ENCODE data around the gene INPP5B.

The INPP5B gene

DNA sequence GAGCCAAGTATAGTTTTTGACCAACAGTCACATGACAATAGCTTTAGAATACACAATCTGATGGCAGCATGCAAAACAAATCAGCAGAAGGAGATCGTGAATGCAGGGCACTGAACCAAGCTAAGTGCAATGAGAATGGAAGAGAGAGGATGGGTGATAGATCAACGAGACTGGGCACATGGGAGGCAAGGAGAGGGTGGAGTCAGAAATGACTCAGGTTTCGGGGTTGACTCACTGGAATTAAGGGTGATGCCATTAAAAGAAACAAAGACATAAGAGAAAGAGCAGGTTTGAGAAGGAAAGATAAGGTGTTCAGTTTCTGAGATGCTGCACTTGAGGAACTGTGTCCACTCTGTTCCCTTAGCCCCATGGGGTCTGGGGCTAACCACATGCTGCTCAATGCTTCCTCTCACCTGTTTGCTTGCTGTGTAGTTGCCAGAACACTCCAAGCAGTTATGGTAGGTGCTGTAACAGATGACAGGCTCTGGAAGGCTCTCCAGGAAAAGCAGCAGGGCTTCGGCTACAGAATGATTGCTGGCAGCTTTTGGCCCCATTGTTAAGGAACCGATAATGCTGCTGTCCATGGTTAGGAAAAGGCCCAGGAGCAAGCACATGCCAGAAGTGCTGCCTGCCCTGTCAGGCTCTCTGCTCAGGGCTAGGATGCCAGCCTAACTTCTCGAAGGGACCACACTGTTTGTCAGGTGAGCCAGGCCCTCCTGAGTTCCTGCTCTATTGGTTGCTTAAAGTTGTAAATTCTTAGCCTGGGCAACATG lies 81.3 kb downstream of the INPP5B start:
- DNase-seq = no peak

DNA sequence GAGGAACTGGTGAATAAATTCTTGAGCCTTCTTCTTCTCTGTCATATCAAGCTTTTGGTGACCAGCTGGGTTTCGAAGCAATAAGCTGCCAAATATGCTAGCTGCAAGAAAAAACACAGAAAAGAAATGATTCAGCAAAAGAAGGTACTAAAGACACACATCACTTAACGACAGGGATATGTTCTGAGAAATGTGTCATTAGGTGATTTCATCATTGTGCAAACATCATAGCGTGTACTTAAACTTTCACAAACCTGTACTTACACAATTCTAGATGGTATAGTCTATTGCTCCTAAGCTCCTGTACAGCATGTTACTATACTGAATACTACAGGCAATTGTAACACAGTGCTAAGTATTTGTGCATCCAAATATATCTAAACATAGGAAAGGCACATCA lies 84.5 kb downstream of the INPP5B start:
- DNase-seq = no peak

DNA sequence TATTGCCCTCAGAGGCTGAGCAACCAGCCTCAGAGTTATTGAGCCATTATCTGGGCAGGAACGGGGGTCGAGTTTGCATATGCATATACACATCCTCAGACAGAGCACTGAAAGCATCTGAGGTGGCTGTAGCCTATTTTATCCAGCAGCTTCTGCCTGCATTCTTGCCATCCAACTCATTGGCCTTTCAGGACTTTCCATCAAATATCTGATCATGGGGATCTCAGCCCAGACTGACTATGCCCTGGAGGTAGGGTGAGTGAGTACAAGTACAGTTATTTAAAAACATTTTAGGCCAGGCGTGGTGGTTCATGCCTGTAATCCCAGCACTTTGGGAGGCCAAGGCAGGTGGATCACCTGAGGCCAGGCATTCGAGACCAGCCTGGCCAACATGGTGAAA lies 85.7 kb downstream of the INPP5B start:
- DNase-seq = no peak

DNA sequence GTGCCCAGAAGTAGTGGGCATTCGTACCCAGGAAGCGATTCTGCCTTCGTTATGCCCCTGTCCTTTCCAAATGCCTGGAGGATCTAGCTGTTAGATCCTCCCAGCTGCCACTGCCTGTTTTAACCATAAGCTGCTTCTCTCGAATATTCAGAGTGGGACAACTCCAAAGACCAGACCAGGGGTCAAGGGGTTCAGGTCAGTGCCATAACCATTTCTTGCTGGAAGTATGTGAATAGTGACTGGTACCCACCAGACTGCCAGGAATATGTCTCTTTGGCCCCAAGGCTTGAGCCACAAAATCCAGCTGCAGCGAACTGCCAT lies 86.5 kb downstream of the INPP5B start:
- DNase-seq = no peak

DNA sequence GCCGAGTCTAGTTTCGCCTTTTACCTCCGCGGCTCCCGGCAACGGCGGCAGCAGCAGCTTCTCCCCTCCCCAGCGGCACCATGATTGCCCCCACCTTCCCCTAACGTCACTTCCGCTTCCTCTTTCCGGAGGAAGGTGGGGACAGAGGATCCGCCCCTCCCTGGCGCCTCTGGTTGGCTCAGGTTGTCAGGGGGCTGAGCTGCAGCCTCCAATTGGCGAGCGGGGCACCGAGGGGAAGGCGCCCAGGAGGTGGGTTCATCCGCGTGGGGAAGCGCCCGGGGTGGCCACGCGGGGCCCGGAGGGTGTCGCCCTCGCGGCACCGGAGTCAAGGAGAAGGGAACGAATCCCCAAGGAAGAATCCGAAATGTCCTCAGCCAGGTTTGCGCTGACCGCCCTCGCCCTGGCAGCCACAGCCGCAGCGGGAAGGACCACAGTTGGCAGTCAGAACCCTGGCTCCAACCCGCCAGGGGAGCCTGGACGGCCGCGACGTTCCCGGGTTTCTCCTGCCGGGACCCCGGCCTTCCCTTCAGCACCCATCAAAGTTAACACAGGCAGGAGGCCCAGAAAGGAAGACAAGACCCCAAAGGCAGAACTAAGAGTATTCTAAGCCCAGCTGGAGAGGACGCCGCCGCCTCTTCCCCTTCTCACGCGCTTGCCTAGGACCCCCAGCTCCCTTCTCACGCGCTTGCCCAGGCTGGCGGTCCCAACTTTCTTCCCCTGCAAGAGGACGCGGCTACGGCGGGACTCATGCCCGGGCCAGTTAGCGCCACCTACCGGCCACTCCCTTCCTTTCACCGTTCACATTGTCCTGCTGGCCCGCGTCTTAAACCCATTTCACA lies 87.1 kb downstream of the INPP5B start, which contains the start of gene MTF1:
Gene MTF1, minus strand, starts transcription at position 86 of the 839 bp plus-strand sequence. CDS start 1,934 bp downstream, outside the sequence.
- DNase-seq = peak; percentile 97

DNA sequence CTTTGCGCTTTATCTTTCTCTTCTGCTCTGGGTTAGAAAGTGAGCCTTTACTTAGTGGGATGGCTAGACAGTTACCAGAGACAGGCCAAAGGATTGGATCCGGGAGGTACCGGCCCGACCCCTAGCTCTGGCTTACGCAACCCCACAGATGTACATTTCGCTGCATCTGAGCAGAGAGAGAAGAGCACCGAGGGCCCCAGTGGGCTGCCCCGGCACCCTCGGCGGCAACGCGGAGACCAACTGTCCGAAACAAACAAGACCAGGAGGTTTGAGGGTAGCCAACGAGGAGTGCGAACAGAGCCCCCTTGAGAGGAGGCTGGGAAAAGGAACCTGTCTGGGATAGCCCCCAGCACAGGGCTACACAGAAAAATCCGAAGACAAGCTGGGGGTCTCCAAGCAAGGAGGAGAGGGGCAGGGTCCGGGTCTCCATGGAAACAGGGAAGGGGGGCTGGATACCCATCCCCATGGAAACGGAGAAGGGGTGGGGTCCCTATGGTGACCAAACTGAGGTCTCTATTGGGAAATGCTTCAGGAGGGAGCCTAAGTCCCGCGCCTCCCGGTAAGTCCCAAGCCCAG lies 87.8 kb downstream of the INPP5B start:
- peak; percentile 17 to 34 for DNase-seq

DNA sequence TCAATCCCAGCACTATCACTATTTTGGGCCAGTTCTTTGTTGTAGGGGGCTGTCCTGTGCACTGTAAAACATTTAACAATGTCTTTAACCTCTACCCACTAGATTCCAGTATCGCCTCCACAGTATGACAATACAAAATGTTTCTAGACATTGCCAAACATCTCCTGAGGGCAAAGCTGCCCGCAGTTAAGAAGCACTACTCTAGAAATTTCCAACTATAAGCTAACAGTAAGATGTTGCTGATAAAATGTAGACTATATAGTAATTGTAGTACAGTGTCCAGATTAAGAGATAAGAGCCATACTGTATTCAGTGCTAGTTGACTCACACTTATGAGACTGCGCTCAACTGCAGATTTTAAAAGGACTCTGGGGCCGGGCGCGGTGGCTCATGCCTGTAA lies 92.4 kb downstream of the INPP5B start:
- no peak for DNase-seq

DNA sequence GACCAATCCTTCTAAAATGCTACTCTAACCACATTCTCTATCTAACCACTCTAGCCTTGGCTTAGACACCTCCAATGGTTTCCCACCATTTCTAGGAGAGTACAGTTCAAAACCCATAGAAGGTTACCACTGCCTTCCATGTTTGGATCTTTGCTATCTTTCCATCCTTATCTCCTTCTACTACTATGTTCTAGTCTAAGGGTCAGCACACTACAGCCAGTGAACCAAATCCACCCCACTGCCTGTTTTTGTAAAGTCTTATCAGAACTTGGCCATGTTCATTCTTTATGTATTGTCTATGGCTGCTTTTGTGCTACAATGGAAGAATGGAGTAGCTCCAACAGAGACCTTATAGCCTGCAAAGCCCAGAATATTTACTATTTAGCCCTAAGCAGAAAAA lies 93.7 kb downstream of the INPP5B start:
- DNase-seq = no peak

DNA sequence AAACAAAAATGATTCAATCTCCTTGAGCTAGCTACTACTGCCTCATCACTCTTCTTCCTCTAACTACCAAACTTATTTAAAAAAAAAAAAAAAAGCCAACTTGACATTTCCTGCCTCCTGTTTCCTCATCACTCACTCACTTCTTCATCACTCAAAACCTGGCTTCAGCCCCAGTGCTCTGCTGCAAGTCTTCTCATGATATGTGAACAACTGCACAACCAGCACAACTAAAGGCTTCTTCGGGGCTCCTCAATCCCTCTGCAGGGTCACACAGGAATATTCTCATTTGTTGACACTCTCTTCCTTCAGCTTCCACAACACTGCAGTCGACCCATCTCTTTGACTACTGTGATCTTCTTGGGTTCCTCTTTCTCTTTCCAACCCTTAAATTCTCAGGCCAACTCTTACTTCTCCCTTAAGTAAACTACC lies 95.1 kb downstream of the INPP5B start:
- DNase-seq = peak in 1 of 2 donors; percentile 4

DNA sequence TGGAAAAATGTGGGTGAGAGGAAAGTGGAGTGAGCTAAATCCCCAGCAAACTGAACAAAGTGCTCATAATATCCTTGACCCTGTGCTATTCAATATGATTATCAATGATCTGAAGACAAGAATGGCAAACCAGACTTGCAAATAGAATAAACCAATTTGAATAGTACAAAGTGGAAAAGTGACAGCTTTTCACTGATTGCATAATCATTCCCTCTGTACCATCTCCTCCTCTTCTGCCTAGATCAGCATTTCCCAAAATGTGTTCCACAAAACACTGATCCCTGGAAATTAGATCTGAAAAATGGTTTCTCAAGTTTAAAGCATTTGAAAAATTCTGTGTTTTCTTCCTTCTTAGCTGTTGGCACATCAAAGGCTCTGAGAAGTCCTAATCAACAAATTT lies 95.6 kb downstream of the INPP5B start:
- no peak for DNase-seq

DNA sequence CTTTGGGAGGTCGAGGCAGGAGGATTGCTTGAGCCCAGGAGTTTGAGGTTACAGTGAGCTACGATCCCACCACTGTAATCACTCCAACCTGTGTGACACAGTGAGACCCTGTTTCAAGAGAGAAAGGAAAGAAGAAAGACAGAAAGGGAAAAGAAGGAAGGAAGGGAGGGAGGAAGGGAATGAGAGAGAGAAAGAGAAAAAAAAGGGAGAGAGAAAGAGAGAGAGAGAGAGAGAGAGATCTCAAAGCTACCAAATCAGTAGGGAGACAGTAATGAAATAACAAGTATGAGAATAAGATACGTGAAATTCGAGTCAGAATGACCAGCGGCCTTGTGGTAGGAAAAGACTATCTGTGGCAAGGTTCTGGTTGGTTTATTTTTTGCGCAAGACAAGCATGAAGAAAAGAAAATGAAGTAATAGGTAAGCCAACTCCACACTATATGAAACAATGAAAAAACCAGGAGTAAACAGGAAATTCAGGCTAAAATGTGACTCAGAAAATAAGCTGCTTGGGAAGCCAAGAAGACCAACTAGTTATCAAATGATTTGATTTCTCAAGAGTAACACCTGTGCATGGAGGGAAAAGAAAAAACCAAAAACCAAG lies 96.4 kb downstream of the INPP5B start:
- no peak for DNase-seq

DNA sequence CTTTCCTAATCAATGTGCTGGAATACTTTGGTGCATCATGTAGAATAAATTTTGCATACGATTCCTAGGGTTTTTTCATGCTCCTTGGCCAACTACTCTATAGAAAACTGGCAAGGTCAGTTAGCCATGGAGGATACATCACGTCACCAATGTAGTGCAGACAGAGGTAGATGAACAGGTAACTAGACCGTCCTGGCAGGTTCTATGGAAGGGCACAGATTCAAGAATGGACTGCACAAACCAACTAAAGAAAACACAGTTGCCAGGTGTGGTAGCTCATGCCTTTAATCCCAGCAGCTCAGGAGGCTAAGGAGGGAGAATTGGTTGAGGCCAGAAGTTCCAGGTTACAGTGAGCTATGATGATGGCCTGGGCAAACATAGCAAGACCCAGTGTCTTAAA lies 97.4 kb downstream of the INPP5B start:
- no peak for DNase-seq

DNA sequence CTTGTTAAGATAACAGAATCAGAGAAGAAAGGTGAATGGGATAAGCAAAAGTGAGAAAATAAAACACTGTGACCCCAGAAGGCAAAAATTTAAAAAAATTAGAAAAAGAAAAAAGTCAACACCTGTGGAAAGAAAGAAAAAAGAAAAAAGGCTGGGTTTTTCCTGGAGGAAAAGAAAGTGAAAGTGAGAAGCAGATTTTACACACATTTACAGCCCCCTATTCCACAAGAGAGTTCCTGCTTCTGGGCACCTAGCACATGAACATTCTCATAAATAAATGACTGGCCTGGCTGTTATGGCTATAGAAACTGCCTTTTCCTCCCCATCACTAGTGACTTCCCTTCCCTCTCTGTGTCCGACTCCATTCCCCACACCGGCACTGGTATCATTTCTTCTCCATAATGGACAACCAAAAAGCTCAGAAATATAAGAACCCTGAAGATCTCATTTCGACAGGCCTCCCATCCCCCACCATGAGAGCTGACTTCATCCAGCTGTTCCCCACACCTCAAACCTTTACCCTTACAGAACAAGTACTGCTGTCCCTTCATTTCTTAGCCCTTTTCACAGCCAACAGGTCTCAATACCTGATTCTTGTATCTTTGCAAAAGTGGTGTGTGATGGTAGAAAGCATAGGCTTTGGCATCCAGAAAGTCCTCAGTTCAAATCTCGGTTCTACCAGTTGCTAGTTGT lies 100.1 kb downstream of the INPP5B start:
- no peak for DNase-seq

DNA sequence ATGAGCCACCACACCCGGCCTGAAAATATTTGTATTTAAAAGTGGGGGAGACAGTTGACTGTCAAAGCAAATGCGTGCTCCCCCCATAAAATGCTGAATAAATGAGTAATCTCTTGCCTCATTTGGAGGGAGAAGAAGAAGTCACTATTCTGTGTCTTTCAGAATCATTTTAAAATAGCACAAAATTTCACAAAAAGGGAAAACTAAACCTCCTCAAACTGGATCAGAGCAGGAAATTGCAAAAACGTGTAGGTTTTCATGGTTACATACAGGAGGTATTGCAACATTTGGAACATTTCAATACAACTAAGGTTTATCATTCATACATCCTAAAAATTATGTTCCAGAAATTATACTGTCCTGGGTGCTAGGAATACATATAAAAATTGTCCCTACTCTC lies 101.1 kb downstream of the INPP5B start:
- no peak for DNase-seq

DNA sequence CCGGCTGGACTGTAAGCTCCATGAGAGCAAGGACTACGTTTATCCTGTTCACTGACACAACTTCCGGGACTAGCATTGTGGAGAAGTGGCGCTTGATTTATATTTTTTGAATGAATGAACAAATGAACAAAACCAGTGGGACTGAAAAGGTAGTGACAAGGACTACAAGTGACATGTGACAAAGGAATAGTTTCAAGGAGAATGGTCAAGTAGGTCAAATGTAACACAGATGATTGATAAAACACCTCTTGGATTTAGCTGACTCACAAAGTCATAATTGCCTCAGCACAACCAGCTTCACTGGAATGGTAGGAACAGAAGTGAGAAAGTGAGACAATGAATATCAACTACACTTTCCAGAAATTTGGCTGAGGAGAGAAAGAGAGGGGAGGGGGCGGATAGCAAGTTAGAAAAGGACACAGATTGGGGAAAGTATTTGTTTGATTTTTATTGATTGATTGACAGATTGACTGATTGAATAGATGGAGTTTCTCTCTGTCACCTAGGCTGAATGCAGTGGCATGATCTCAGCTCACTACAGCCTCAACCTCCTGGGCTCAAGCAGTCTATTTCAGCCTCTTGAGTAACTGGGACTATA lies 101.7 kb downstream of the INPP5B start:
- no peak for DNase-seq

DNA sequence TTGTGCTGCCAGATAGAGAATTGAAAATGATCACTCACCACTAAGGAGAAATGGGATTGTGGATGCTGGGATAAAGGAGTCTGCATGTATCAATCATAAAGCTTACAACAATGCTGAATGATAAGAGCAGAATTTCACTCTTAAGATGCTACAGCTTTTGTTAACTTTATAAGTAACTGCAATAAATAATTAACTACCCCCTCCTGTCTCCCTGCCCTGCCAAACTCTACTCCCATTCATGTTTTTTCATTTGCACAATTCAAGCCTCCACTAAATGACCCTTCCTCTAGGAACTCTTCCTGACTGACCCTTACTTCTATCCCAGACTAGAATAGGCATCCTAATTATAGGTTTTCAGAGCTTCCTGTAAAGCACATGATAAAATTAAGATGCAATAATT lies 102.3 kb downstream of the INPP5B start:
- no peak for DNase-seq

DNA sequence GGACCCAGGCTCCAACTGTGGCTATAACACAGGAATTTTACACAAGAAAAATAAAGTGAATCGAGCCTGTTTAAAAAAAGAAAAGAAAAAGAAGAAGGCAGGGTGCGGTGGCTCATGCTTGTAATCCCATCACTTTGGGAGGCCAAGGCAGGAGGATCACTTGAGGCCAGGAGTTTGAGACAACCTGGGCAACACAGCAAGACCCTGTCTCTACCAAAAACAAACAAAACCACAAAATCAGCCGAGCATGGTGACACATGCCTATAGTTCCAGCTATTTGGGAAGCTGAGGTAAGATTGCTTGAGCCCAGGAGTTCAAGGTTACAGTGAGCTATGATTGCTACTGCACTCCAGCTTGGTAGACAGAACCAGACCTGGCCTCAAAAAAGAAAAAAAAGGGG lies 105.2 kb downstream of the INPP5B start:
- no peak for DNase-seq

DNA sequence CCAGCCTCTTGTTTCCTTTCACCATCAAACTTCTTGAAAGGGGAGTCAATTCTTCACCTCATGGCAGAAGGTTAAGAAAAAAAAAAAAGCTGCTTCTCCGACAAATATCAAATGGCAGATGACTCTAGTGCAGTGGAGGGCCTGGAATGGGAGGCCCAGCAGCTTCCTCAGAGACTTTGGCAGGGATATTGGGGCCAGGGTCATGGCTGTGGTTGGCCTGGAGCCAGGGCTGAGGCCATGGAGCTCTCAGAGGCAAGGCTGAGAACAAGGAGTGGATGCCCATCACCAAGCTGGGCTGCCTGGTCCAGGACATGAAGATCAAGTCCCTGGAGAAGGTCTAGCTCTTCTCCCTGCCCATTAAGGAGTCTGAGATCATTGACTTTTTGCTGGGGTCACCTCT lies 106.1 kb downstream of the INPP5B start:
- DNase-seq = no peak

DNA sequence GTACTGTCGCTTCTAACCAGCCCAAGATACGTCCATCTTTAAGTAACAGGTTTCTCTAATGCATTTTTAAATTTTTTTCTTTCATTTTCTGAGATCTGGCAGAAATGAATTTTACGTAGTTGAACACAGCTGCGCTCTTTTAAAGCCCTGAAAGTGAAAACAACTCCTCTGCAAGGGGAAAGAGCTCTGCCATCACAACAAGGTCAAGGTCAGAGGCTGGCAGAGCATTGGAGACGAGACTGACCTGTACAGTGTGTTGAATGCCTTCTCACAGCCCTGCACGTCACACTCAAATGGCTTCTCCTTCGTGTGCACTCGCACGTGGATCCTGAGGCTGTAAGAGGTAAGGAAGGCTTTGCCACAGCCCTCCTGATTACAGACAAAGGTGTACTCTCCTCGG lies 107.2 kb downstream of the INPP5B start:
- no peak for DNase-seq

DNA sequence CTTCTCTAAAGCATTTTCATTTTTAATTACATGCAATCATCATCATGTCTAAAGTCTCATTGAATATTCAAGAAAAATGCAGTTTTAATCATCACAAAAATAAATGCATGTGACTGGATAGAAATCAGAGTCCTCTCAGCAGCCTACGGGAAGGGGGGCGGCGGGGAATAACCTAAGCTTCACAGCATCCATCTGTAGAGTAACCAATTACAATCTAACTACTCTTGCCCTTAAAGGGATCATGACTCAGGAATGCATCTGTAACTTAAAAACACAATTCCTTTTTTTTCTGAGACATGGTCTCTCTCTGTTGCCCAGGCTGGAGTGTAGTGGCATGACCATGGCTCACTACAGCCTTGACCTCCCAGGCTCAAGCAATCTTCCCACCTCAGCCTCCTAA lies 110.1 kb downstream of the INPP5B start:
- no peak for DNase-seq

DNA sequence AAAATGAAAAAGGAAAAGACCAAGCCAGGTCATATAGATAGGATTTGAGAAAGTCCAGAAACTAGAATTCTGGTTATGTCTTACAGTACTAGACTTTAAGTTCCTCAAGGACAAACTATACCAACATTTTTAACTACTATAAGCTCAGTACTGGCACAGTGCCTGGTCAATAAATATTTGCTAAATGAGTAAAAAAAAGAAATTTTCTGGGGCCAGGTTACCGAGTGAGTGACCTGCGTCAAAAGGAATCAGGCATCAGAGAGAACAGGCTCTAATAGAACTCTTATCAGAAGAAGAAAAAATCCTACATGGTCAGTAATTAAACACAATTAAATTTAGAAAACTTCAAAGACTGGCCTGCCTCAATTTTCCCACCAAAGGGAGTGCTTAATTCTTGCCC lies 115.0 kb downstream of the INPP5B start:
- DNase-seq = no peak

DNA sequence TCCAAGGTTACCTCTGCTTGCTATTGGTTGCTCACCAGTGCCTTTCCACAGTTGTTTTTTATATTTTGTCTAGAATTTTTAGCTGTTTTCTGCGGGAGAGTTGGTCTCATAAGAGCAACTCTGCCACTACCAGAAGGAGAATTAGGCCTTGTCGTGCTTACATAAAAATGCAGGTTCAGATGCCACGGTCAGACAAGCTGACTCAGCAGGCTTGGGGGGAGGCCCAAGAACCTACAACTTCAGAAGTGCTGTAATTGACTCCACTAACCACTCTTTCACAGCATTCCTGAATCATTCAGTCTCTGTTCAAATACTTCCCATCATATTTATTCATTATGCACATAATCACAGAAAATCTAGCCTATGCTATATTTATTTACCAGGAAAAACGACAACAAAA lies 115.7 kb downstream of the INPP5B start:
- no peak for DNase-seq

Data from CD4-positive, alpha-beta T cell treated with Interleukin-1 beta for 1 hour (primary cell).